Activated T-helper 1 cell treated with anti-CD3 and anti-CD28 coated beads, Interleukin-2, amount 50 U/mL, for 16 hours (primary cell): ENCODE results near the gene SPINT1.

ENCODE experiments used
- DNase-seq, 2 donors: peaks; one replicate each; pipeline ENCODE4 v3.0.0-alpha.2; 2020; ENCODE audit warnings: low read depth in 1 of 2, low spot score in 1 of 2

The SPINT1 gene

DNA sequence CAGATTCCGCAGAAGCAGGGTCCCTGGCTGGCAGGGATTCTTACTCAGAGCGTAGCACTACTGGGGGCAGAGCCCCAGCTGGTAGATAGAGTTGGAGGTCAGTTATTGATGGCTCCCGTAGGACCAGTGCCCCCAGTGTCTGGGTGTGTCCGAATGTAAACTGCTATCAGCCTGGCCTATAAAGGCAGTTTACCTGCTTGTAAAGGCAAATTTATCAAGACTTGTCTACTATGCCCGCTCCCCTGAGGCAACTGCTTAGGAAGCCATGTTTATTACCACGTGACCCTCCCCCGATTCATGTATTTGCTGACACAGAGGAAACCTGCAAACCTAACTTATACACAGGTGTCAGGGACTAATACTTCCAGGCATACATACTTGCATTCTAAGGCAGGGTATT, 14.7 kb upstream of the SPINT1 start:
- no peak for DNase-seq

- DNase-seq, result no peak
These were observed 13.0 kb upstream of the SPINT1 start for GRCh38 chr15:40830884-40831283.

GRCh38 chr15:40831861-40832260, 12.0 kb upstream of the SPINT1 start:
- no peak for DNase-seq

- no peak for DNase-seq
These were observed 10.9 kb upstream of the SPINT1 start for GRCh38 chr15:40832903-40833302.

DNA sequence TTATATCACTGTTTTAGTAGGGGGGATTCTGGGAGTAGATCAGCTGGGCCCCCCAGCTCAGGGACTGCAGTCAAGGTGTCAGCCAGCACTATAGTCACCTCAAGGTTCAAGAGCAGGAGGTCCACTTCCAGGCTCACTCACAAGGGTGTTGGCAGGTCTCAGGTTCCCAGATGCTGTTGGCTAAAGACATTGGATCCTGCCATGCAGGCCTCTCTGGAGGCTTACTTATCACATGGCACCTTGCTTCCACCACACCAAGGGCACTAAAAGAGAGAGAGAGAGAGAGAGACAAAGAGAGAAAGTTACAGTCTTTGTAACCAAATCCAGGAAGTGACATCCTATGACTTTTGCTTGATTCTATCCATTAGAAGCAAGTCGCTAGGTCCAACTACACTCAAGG, 7.8 kb upstream of the SPINT1 start:
- no peak for DNase-seq

DNA sequence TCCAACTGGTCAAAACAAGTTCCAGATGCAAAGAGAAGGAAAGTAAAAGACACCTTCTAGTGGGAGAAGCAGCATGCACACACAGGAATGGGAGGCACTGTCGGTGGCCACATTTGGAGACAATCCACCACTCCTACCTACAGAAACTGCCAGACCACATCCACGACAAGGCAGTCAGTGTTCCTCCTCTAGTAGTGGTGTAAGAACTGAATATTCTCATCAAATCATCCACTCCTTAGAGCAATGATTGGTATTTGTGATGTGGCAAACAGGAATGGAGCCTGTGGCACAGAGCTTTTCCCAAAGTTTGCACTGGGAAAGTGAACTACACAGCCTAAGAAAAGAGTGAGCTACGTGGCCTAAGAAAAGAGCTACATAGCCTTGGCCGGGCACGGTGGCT, 5.1 kb upstream of the SPINT1 start:
- DNase-seq, result no peak

GRCh38 chr15:40841741-40842140, 2.1 kb upstream of the SPINT1 start:
- DNase-seq, result no peak

- no peak for DNase-seq
These were observed 475 bp upstream of the SPINT1 start for GRCh38 chr15:40843261-40843884.

- no peak for DNase-seq
These were observed 815 bp downstream of the SPINT1 start for GRCh38 chr15:40844696-40845030.

DNA sequence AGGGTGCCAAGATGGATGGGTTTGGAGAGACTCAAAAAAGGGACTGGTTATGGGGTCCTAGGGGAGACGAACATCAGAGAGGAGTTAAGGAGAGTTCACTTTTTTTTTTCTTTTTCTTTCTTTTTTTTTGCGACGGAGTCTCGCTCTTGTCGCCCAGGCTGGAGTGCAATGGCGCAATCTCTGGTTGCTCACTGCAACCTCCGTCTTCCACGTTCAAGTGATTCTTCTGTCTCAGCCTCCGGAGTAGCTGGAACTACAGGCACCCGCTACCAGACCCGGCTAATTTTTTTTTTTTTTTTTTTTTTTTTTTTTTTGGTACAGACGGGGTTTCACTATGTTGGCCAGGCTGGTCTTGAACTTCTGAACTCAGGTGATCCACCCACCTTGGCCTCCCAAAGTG, 1.2 kb downstream of the SPINT1 start:
- no peak for DNase-seq

DNA sequence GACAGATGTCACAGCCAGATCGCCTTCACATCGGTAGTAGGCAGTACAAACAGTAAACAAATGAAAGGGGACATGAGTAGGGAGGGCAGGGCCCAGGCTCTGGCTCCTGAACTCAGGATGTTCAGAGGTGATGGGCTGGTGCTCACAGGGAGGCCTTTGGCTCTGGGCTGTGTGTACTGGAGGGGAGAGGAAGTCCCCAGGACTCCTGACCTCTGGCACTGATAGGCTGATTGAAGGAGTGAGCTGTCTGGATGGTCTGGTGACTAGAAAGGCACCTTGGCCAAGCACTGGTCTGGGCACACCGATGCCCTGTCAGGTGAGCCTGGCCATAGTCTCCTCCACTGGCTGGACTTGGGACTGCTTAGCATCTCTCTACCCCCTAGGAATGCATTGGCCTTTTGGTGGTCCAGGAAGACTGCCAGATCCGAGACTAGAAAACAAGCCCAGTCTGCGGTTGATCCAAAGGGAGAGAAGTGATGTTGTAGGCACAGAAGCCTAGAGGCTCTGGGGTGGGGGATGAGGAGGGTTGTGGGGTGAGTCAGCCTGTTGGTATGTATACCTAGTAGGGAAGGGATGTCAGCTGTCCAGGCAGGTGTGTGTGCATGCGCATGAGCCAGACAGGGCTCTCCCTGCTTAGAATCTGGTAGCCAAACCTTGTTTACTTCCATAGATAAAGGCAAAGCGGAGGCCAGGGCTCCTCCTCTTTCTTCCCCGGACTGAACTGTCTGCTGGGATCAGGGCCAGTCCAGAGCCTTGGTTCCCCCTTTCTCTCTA, 1.9 kb downstream of the SPINT1 start:
- no peak for DNase-seq

- DNase-seq, result no peak
These were observed 3.0 kb downstream of the SPINT1 start for GRCh38 chr15:40846841-40847222.

- no peak for DNase-seq
These were observed 3.5 kb downstream of the SPINT1 start for GRCh38 chr15:40847223-40847961.

DNA sequence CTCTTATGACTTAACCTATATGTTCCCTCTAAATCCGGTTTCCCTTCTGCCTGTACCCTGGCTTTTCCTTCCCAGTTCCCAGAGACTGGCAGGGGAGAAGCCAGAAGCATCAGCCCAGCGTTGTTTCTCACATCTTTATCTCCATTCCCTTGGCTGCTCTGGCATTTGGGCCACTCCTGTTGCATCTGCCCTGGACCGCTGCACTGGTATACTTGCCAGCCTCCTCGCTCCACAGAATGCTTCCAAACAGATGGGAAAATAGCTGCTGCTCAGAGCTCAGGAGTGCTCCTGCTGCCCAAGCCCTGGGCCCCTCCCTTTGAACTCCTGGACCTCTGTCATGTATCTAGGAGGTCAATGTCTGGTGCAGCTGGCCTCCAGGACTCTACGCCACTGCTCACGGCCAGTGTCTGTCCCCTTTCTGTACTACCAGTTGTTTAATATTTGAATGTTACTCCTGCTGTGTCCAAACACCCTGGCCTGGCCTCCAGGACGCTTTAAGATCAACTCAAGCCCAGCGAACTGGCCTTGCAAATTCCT, 6.8 kb downstream of the SPINT1 start:
- DNase-seq, result no peak

DNA sequence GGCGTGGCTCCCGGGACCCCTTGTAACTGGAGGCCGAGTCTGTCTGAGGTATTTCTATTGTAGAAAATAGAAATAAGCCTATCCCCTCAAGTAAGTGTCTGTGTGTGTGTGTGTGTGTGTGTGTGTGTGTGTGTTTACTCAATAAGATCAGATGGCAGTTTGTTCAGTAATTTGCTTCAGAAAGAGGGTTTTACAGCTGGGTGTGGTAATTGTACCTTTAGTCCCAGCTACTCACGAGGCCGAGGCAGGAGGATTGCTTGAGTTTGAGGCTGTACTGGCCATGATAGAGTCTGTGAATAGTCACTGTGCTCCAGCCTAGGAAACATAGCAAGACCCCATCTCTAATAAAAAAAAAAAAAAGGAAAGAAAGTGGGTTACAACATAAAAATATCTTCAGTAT, 8.7 kb downstream of the SPINT1 start:
- DNase-seq, result no peak

- DNase-seq, result no peak
These were observed 9.5 kb downstream of the SPINT1 start for GRCh38 chr15:40853241-40853890.

GRCh38 chr15:40854161-40854560, 10.3 kb downstream of the SPINT1 start:
- DNase-seq, result no peak

DNA sequence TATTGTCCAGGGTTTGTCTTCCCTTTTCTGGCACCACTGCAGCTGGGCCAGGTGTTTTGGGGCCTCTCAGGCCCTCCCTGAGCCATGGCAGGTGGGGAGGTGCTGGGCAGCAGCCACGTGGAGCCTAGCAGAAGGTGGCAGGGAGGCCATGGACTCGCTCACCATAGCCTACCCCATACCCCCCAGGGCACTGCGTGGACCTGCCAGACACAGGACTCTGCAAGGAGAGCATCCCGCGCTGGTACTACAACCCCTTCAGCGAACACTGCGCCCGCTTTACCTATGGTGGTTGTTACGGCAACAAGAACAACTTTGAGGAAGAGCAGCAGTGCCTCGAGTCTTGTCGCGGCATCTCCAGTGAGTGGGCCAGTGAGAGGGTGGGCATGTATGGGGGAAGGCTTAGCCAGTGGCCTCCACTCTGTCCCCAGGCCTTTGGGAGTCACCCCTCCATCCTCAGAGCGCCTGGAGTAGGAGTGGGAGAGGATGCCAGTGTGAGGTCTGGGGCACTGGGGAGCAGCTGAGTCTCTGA, 11.9 kb downstream of the SPINT1 start:
- no peak for DNase-seq

DNA sequence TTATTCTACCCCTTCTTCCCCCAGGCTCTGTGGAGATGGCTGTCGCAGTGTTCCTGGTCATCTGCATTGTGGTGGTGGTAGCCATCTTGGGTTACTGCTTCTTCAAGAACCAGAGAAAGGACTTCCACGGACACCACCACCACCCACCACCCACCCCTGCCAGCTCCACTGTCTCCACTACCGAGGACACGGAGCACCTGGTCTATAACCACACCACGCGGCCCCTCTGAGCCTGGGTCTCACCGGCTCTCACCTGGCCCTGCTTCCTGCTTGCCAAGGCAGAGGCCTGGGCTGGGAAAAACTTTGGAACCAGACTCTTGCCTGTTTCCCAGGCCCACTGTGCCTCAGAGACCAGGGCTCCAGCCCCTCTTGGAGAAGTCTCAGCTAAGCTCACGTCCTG, 12.9 kb downstream of the SPINT1 start:
- no peak for DNase-seq

GRCh38 chr15:40857601-40858341, 13.9 kb downstream of the SPINT1 start:
- DNase-seq, result peak; percentile 64 to 74

DNA sequence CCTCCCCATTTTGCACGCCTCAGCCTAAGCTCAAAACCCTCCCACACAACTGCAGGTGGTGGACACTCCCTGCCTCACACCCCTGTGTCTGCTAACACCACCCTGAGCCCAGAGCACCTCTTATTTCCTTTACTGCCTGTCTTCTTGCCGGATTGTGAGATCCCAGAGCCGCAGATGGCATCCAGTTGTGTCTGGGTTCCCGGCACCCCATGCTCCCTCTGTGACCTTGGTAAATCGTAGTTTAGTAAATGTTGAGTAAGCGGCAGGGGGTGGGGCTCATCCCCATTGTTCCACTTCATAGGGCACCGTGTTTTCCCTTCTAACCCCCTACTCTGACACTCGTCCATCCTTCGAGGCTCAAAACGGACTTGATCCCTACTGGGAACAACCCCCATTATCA, 14.9 kb downstream of the SPINT1 start:
- no peak for DNase-seq
